ENCODE measurements around the gene CEMIP2.

Gene CEMIP2

DNA sequence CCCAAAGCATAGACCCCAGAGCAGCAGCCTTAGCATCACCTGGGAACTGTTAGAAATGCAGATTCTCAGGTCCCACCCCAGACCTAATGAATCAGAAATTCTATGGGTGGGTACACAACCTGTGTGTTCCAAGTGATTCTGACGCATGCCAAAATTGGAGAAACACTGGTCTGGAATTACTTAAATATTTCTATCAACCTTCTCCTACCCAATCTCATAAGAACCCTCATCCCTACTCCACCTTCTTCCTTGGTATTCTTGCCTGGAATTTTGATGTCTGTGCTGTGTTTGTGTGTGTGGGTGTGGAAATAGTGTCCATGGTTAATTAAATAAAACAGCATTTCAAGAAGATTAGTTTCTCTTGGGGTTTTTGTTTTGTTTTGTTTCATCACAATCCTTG lies 111.8 kb downstream of the CEMIP2 start:
- H3K4me3 ChIP-seq (ENCODE audit: low read depth, low read length): no peak overlapping the region
- no peak for DNase-seq (ENCODE audit: low read depth)
- TF ChIP-seq CTCF (IDR thresholded peaks at IDR 0.05; ENCODE audit: low read depth, low read length, missing control alignments): no peak

DNA sequence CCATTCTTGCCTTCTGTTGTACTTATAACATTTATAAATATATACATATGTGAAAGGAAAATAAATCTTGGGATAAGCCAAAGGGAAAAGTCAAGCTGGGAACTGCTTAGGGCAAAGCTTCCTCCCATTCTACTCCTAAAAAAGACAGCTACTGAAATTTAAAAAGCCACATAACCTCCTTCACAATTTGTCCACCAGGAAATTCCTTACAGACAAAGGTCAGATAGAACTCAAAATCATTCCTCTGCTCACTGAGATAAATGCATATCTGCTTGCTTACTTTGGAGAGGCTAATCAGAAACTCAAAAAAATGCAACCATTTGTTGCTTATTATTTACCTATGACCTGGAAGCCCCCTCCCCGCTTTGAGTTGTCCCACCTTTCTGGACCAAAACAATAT lies 112.5 kb downstream of the CEMIP2 start:
- no peak overlapping the region for H3K4me3 ChIP-seq (ENCODE audit: low read depth, low read length)
- TF ChIP-seq CTCF (IDR thresholded peaks at IDR 0.05; ENCODE audit: low read depth, low read length, missing control alignments): no peak
- no peak for DNase-seq (ENCODE audit: low read depth)

DNA sequence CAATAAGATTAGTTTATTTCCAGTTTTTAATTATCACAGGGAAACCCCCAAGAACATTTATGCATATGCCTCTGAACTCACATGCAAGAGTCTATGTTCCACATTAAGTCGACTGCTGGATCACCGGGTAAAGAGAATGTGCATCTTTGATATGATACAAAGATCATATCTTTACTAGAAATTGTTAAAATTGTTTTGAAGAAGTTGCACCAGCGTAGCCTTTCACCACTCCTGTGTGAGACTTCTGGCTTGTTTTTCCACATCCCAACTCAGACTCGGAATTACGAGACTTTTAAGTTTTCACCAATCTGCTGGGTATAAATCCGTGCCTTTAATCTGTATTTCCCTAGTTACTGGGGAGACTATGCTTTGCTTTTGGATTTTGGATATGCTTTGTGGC lies 113.2 kb downstream of the CEMIP2 start:
- no peak for DNase-seq (ENCODE audit: low read depth)
- H3K4me3 ChIP-seq (ENCODE audit: low read depth, low read length): no peak overlapping the region
- no peak for TF ChIP-seq CTCF (IDR thresholded peaks at IDR 0.05; ENCODE audit: low read depth, low read length, missing control alignments)

GRCh38 chr9:71652480-71652879 lies 115.8 kb downstream of the CEMIP2 start:
- H3K4me3 ChIP-seq (ENCODE audit: low read depth, low read length): no peak overlapping the region
- no peak for TF ChIP-seq CTCF (IDR thresholded peaks at IDR 0.05; ENCODE audit: low read depth, low read length, missing control alignments)
- DNase-seq (ENCODE audit: low read depth): no peak

GRCh38 chr9:71648453-71648852 lies 119.9 kb downstream of the CEMIP2 start:
- DNase-seq (ENCODE audit: low read depth): no peak
- TF ChIP-seq CTCF (IDR thresholded peaks at IDR 0.05; ENCODE audit: low read depth, low read length, missing control alignments): no peak
- no peak overlapping the region for H3K4me3 ChIP-seq (ENCODE audit: low read depth, low read length)

DNA sequence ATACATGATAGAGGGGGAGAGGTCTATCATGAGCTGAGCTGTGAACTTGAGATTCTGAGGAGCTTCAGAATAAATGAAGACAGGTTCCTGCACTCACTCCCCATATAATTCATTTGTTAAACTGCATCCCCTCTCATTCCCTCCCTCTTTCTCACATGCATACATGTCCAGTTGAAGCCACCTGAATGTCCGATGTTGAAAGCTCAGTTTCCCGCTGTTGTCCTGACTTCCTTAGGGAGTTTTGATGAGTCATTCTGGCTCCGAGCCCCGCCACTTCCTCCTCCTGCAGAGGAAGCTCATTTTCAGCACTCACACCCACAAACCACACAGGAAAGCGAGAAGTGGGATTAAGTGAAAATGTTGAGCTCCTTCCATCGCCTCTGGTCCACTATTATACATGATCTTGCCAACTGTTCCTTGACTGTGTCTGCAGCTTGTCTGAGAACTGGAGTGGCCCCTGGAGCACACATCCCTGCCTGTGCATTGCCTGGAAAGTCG lies 121.2 kb downstream of the CEMIP2 start:
- TF ChIP-seq CTCF (IDR thresholded peaks at IDR 0.05; ENCODE audit: low read depth, low read length, missing control alignments): no peak
- DNase-seq (ENCODE audit: low read depth): peak; percentile 1
- no peak overlapping the region for H3K4me3 ChIP-seq (ENCODE audit: low read depth, low read length)

DNA sequence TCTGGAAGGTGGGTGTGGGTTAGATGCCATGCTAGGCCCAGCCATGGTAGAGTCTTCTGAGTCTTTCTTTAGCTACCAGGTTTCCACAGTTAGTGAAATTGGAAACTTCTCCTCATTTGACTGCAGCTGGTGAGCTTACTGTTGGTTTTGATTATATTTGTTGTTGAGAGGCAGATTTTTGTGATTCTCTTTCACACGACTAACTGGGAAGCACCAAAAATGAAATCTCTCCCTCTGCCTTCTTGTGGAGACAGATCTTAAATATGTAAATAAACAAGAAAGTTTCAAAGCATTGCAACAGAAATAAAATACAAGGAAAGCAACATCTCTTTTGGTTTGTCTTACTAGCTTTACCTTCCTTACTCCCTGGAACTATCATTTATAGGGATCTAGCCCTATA lies 122.2 kb downstream of the CEMIP2 start:
- TF ChIP-seq CTCF (IDR thresholded peaks at IDR 0.05; ENCODE audit: low read depth, low read length, missing control alignments): no peak
- no peak overlapping the region for H3K4me3 ChIP-seq (ENCODE audit: low read depth, low read length)
- DNase-seq (ENCODE audit: low read depth): no peak
